DND-41 (cell line): Measurements from ENCODE around the gene CDH3.

Source experiments
- EZH2 ChIP-seq: IDR thresholded peaks from 3 replicates; pipeline ENCODE4 v1.6.1; 2012; ENCODE audit warnings: borderline replicate concordance, low read depth, mild to moderate bottlenecking, moderate library complexity, low read length, inconsistent platforms; ENCODE audit not compliant: severe bottlenecking
- TF ChIP-seq, protein P1 (sequence below): IDR thresholded peaks from 2 replicates; pipeline ENCODE4 v1.5.1; 2012; ENCODE audit warnings: borderline replicate concordance, low read length, moderate library complexity, mild to moderate bottlenecking; ENCODE audit not compliant: poor library complexity, severe bottlenecking; ENCODE audit errors: extremely low read depth

DNA sequence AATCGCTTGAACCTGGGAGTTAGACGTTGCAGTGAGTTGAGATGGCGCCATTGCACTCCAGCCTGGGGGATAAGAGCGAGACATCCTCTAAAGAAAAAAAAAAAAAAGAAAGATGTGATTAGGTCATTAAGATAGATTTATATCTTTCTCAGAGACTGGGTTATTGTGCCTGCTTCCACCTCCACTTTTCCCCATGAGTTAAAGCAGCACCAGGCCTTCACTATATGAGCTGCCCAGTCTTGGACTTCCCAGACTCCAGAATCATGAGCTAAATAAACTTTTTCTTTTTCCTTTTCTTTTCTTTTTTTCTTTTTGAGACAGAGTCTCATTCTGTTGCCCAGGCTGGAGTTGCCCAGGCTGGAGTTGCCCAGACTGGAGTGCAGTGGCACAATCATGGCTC lies 72.6 kb downstream of the CDH3 start:
- TF ChIP-seq, protein P1, sequence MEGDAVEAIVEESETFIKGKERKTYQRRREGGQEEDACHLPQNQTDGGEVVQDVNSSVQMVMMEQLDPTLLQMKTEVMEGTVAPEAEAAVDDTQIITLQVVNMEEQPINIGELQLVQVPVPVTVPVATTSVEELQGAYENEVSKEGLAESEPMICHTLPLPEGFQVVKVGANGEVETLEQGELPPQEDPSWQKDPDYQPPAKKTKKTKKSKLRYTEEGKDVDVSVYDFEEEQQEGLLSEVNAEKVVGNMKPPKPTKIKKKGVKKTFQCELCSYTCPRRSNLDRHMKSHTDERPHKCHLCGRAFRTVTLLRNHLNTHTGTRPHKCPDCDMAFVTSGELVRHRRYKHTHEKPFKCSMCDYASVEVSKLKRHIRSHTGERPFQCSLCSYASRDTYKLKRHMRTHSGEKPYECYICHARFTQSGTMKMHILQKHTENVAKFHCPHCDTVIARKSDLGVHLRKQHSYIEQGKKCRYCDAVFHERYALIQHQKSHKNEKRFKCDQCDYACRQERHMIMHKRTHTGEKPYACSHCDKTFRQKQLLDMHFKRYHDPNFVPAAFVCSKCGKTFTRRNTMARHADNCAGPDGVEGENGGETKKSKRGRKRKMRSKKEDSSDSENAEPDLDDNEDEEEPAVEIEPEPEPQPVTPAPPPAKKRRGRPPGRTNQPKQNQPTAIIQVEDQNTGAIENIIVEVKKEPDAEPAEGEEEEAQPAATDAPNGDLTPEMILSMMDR: no peak
- TF ChIP-seq EZH2: no peak
